Measurements from ENCODE around the gene PPY. TPM values are rescaled to one million over a fixed set of nuclear protein-coding genes. Genes with fewer than 3 reads are reported as not detected.
A peak's percentile ranks its signal among the peaks of the same experiment; 100 is the strongest.

The PPY gene
- 1 to 10 TPM in 1 of 4 donors, not detected in 3; 5.5 TPM for polyA plus RNA-seq
- long read RNA-seq, donor 1 = 0 reads
- long read RNA-seq, donor 2 = 0 reads
- long read RNA-seq, donor 3 = 0 reads
- long read RNA-seq, donor 4, partial matches to known transcripts = 0 of 1 reads
- long read RNA-seq, donor 4, other reads (novel, unspliced or antisense) = 0 of 1 reads
- long read RNA-seq, donor 5 = 0 reads
- long read RNA-seq, donor 6 = 0 reads
- long read RNA-seq, donor 7 = 0 reads
- long read RNA-seq, donor 8 = 0 reads
- long read RNA-seq, donor 9 = 0 reads
- long read RNA-seq, donor 10, partial matches to known transcripts = 0 of 4 reads
- long read RNA-seq, donor 10, other reads (novel, unspliced or antisense) = 0 of 4 reads

- H3K27me3 ChIP-seq (ENCODE audit: control insufficient read depth in 3 of 3, insufficient read depth in 3 of 3, low read length in 3 of 3) = peaks cover 0 to 22% (median 0%) of the 10 kb centered on the region in 3 donors
- no peak within 1 kb of the TSS for H3K27ac ChIP-seq (ENCODE audit: low read depth in 1 of 3, low read length in 2 of 3)
- FAIRE-seq (no peak), DNase-seq (no peak)
- H3K4me3 ChIP-seq (ENCODE audit: low read depth in 1 of 3, low read length in 3 of 3) = no peak within 1 kb of the TSS
- 88 to 90% (median 89%) methylated on average over 17 of the region's 17 CpGs for WGBS, 3 donors
- H3K36me3 ChIP-seq (ENCODE audit: control insufficient read depth in 3 of 3, insufficient read depth in 2 of 3, low read depth in 1 of 3, low read length in 3 of 3) = no peaks in the 10 kb centered on the region
- no peaks in the 10 kb centered on the region for H3K9me3 ChIP-seq (ENCODE audit: control insufficient read depth in 2 of 2, insufficient read depth in 1 of 2, low read depth in 1 of 2, low read length in 1 of 2)
- peaks cover 0 to 8% (median 0%) of the 10 kb centered on the region in 3 donors for H3K4me1 ChIP-seq (ENCODE audit: control insufficient read depth in 3 of 3, insufficient read depth in 2 of 3, low read depth in 1 of 3, low read length in 2 of 3)
Observed at GRCh38 chr17:43942051-43942685, at the start of gene PPY. PPY (minus strand) TSS chr17:43942476; CDS start chr17:43941654, 822 bp downstream.

GRCh38 chr17:43988301-43988700 is 46.0 kb upstream of the PPY start:
- Histone ChIP-seq H3K27me3 (ENCODE audit: control insufficient read depth in 3 of 3, insufficient read depth in 3 of 3, low read length in 3 of 3) (peaks cover 0 to 41% (median 10%) of the 10 kb centered on the region in 3 donors), H3K36me3 (ENCODE audit: control insufficient read depth in 3 of 3, insufficient read depth in 2 of 3, low read depth in 1 of 3, low read length in 3 of 3) (no peaks in the 10 kb centered on the region)
- no peak for FAIRE-seq

GRCh38 chr17:43987131-43988021 is 45.1 kb upstream of the PPY start:
- Histone ChIP-seq H3K27ac (ENCODE audit: low read depth in 1 of 3, low read length in 2 of 3) (no peak overlapping the region), H3K27me3 (ENCODE audit: control insufficient read depth in 3 of 3, insufficient read depth in 3 of 3, low read length in 3 of 3) (peaks cover 0 to 50% (median 12%) of the 10 kb centered on the region in 3 donors), H3K36me3 (ENCODE audit: control insufficient read depth in 3 of 3, insufficient read depth in 2 of 3, low read depth in 1 of 3, low read length in 3 of 3) (no peaks in the 10 kb centered on the region), H3K4me1 (ENCODE audit: control insufficient read depth in 3 of 3, insufficient read depth in 2 of 3, low read depth in 1 of 3, low read length in 2 of 3) (peaks cover 0 to 13% (median 0%) of the 10 kb centered on the region in 3 donors), H3K4me3 (ENCODE audit: low read depth in 1 of 3, low read length in 3 of 3) (no peak overlapping the region), H3K9me3 (ENCODE audit: control insufficient read depth in 2 of 2, insufficient read depth in 1 of 2, low read depth in 1 of 2, low read length in 1 of 2) (no peaks in the 10 kb centered on the region)
- DNase-seq = no peak
- WGBS, 3 donors = 67 to 72% (median 71%) methylated on average over 12 of the region's 12 CpGs
- no peak for FAIRE-seq

More at GRCh38 chr17:43988301-43988700, 46.0 kb upstream of the PPY start:
- no peaks in the 10 kb centered on the region for H3K9me3 ChIP-seq (ENCODE audit: control insufficient read depth in 2 of 2, insufficient read depth in 1 of 2, low read depth in 1 of 2, low read length in 1 of 2)
- no peak for DNase-seq
- 83 to 85% (median 83%) methylated on average over 9 of the region's 9 CpGs for WGBS, 3 donors
- H3K4me1 ChIP-seq (ENCODE audit: control insufficient read depth in 3 of 3, insufficient read depth in 2 of 3, low read depth in 1 of 3, low read length in 2 of 3) = peaks cover 0 to 9% (median 0%) of the 10 kb centered on the region in 3 donors
- no peak overlapping the region for H3K4me3 ChIP-seq (ENCODE audit: low read depth in 1 of 3, low read length in 3 of 3)
- no peak overlapping the region for H3K27ac ChIP-seq (ENCODE audit: low read depth in 1 of 3, low read length in 2 of 3)

GRCh38 chr17:43986225-43986981 is 44.1 kb upstream of the PPY start:
- 81 to 89% (median 85%) methylated on average over 7 of the region's 7 CpGs for WGBS, 3 donors
- FAIRE-seq = no peak
- no peaks in the 10 kb centered on the region for H3K9me3 ChIP-seq (ENCODE audit: control insufficient read depth in 2 of 2, insufficient read depth in 1 of 2, low read depth in 1 of 2, low read length in 1 of 2)
- no peak overlapping the region for H3K27ac ChIP-seq (ENCODE audit: low read depth in 1 of 3, low read length in 2 of 3)
- DNase-seq = no peak
- no peak overlapping the region for H3K4me3 ChIP-seq (ENCODE audit: low read depth in 1 of 3, low read length in 3 of 3)
- peaks cover 0 to 13% (median 0%) of the 10 kb centered on the region in 3 donors for H3K4me1 ChIP-seq (ENCODE audit: control insufficient read depth in 3 of 3, insufficient read depth in 2 of 3, low read depth in 1 of 3, low read length in 2 of 3)
- H3K36me3 ChIP-seq (ENCODE audit: control insufficient read depth in 3 of 3, insufficient read depth in 2 of 3, low read depth in 1 of 3, low read length in 3 of 3) = no peaks in the 10 kb centered on the region
- peaks cover 0 to 55% (median 14%) of the 10 kb centered on the region in 3 donors for H3K27me3 ChIP-seq (ENCODE audit: control insufficient read depth in 3 of 3, insufficient read depth in 3 of 3, low read length in 3 of 3)

GRCh38 chr17:43984521-43984920 is 42.2 kb upstream of the PPY start:
- H3K4me1 ChIP-seq (ENCODE audit: control insufficient read depth in 3 of 3, insufficient read depth in 2 of 3, low read depth in 1 of 3, low read length in 2 of 3) = peaks cover 0 to 13% (median 0%) of the 10 kb centered on the region in 3 donors
- peak overlapping the region in 1 of 3 donors; percentile 46 for H3K4me3 ChIP-seq (ENCODE audit: low read depth in 1 of 3, low read length in 3 of 3)
- FAIRE-seq (no peak), DNase-seq (no peak)
- no peaks in the 10 kb centered on the region for H3K36me3 ChIP-seq (ENCODE audit: control insufficient read depth in 3 of 3, insufficient read depth in 2 of 3, low read depth in 1 of 3, low read length in 3 of 3)
- 39 to 75% (median 60%) methylated on average over 8 of the region's 8 CpGs for WGBS, 3 donors
- H3K9me3 ChIP-seq (ENCODE audit: control insufficient read depth in 2 of 2, insufficient read depth in 1 of 2, low read depth in 1 of 2, low read length in 1 of 2) = no peaks in the 10 kb centered on the region
- H3K27ac ChIP-seq (ENCODE audit: low read depth in 1 of 3, low read length in 2 of 3) = peak overlapping the region in 1 of 3 donors; percentile 37
- H3K27me3 ChIP-seq (ENCODE audit: control insufficient read depth in 3 of 3, insufficient read depth in 3 of 3, low read length in 3 of 3) = peaks cover 0 to 57% (median 14%) of the 10 kb centered on the region in 3 donors

GRCh38 chr17:43983515-43984411 is 41.5 kb upstream of the PPY start:
- peak; percentile 48 to 77 for DNase-seq
- peak overlapping the region in 1 of 3 donors; percentile 37 for H3K27ac ChIP-seq (ENCODE audit: low read depth in 1 of 3, low read length in 2 of 3)
- peaks cover 0 to 13% (median 0%) of the 10 kb centered on the region in 3 donors for H3K4me1 ChIP-seq (ENCODE audit: control insufficient read depth in 3 of 3, insufficient read depth in 2 of 3, low read depth in 1 of 3, low read length in 2 of 3)
- H3K9me3 ChIP-seq (ENCODE audit: control insufficient read depth in 2 of 2, insufficient read depth in 1 of 2, low read depth in 1 of 2, low read length in 1 of 2) = no peaks in the 10 kb centered on the region
- peak overlapping the region in 2 of 3 donors; percentile 37 to 46 for H3K4me3 ChIP-seq (ENCODE audit: low read depth in 1 of 3, low read length in 3 of 3)
- no peaks in the 10 kb centered on the region for H3K36me3 ChIP-seq (ENCODE audit: control insufficient read depth in 3 of 3, insufficient read depth in 2 of 3, low read depth in 1 of 3, low read length in 3 of 3)
- FAIRE-seq = no peak
- 0 to 4% (median 2%) methylated on average over 74 to 78 of the region's 78 CpGs for WGBS, 3 donors
- peaks cover 0 to 61% (median 14%) of the 10 kb centered on the region in 3 donors for H3K27me3 ChIP-seq (ENCODE audit: control insufficient read depth in 3 of 3, insufficient read depth in 3 of 3, low read length in 3 of 3)

GRCh38 chr17:43983196-43983514 is 40.9 kb upstream of the PPY start:
- FAIRE-seq (no peak), DNase-seq (no peak)
- Histone ChIP-seq H3K4me3 (ENCODE audit: low read depth in 1 of 3, low read length in 3 of 3) (peak overlapping the region in 1 of 3 donors; percentile 46), H3K27ac (ENCODE audit: low read depth in 1 of 3, low read length in 2 of 3) (no peak overlapping the region), H3K9me3 (ENCODE audit: control insufficient read depth in 2 of 2, insufficient read depth in 1 of 2, low read depth in 1 of 2, low read length in 1 of 2) (no peaks in the 10 kb centered on the region), H3K36me3 (ENCODE audit: control insufficient read depth in 3 of 3, insufficient read depth in 2 of 3, low read depth in 1 of 3, low read length in 3 of 3) (no peaks in the 10 kb centered on the region), H3K27me3 (ENCODE audit: control insufficient read depth in 3 of 3, insufficient read depth in 3 of 3, low read length in 3 of 3) (peaks cover 0 to 66% (median 14%) of the 10 kb centered on the region in 3 donors), H3K4me1 (ENCODE audit: control insufficient read depth in 3 of 3, insufficient read depth in 2 of 3, low read depth in 1 of 3, low read length in 2 of 3) (peaks cover 0 to 13% (median 0%) of the 10 kb centered on the region in 3 donors)
- WGBS, 3 donors = 8 to 14% (median 13%) methylated on average over 5 of the region's 5 CpGs
